Progenitor cell of endocrine pancreas (in vitro differentiated cells): ENCODE data around the gene RMND5B. TPM values are rescaled to one million over a fixed set of nuclear protein-coding genes. Genes with fewer than 3 reads are reported as not detected.
A peak's percentile ranks its signal among the peaks of the same experiment; 100 is the strongest.

Experiments used
- DNase-seq: peaks from one replicate; pipeline ENCODE4 v3.0.0; 2021; ENCODE audit warnings: low spot score; ENCODE audit not compliant: unreplicated experiment
- H3K27ac Mint-ChIP-seq: 2 replicates; pipeline ENCODE4 v1.8.0; 2021; ENCODE audit warnings: mild to moderate bottlenecking, moderate library complexity, mixed read lengths
- H3K27me3 Mint-ChIP-seq: 2 replicates; pipeline ENCODE4 v1.8.0; 2021; ENCODE audit warnings: mixed read lengths
- H3K36me3 Mint-ChIP-seq: 2 replicates; pipeline ENCODE4 v1.8.0; 2022; ENCODE audit warnings: mixed read lengths; ENCODE audit not compliant: insufficient read depth
- H3K4me1 Mint-ChIP-seq: 2 replicates; pipeline ENCODE4 v1.8.0; 2021; ENCODE audit warnings: low read depth, mixed read lengths
- H3K4me3 Mint-ChIP-seq: 2 replicates; pipeline ENCODE4 v1.8.0; 2021; ENCODE audit warnings: low read depth, mild to moderate bottlenecking, moderate library complexity, mixed read lengths
- H3K9me3 Mint-ChIP-seq: 2 replicates; pipeline ENCODE4 v1.8.0; 2021; ENCODE audit warnings: low read depth, mixed read lengths
- CTCF ChIP-seq: fragments of 200-600 bp; sonication (generic); IDR thresholded peaks from one replicate; pipeline ENCODE4 v1.5.0; 2021; ENCODE audit warnings: antibody characterized with exemption, mild to moderate bottlenecking; ENCODE audit not compliant: unreplicated experiment
- total RNA-seq: library from RNA; stranded (reverse); gene quantifications from 2 replicates; pipeline ENCODE4 v1.2.1, GENCODE V29; 2021

RMND5B gene
- total RNA-seq, 1 donor from 2014 or later, result 48.5 TPM

- Mint-ChIP-seq H3K4me1 (peaks cover 4% of the 10 kb centered on the region), H3K9me3 (no peaks in the 10 kb centered on the region), H3K27ac (no peak overlapping the region), H3K4me3 (peak overlapping the region; percentile 41), H3K27me3 (peaks cover 28% of the 10 kb centered on the region), H3K36me3 (no peaks in the 10 kb centered on the region)
- peak; percentile 88 for DNase-seq
- peak; percentile 99 for TF ChIP-seq CTCF
These were observed 33.2 kb downstream of the RMND5B start for GRCh38 chr5:178163772-178164735.

- H3K9me3 Mint-ChIP-seq, result no peaks in the 10 kb centered on the region
- TF ChIP-seq CTCF, result no peak
These were observed 34.8 kb downstream of the RMND5B start for GRCh38 chr5:178165581-178165980.

GRCh38 chr5:178170455-178170854 lies 39.6 kb downstream of the RMND5B start:
- Mint-ChIP-seq H3K4me3 (no peak overlapping the region), H3K27me3 (peaks cover 10% of the 10 kb centered on the region), H3K27ac (no peak overlapping the region), H3K4me1 (no peaks in the 10 kb centered on the region), H3K36me3 (no peaks in the 10 kb centered on the region), H3K9me3 (no peaks in the 10 kb centered on the region)
- no peak for TF ChIP-seq CTCF
- no peak for DNase-seq

More at GRCh38 chr5:178165581-178165980, 34.8 kb downstream of the RMND5B start:
- H3K4me1 Mint-ChIP-seq, result peaks cover 4% of the 10 kb centered on the region
- peaks cover 37% of the 10 kb centered on the region for H3K27me3 Mint-ChIP-seq
- no peak overlapping the region for H3K27ac Mint-ChIP-seq
- no peak overlapping the region for H3K4me3 Mint-ChIP-seq
- no peak for DNase-seq
- no peaks in the 10 kb centered on the region for H3K36me3 Mint-ChIP-seq

GRCh38 chr5:178174456-178174855 lies 43.6 kb downstream of the RMND5B start:
- Mint-ChIP-seq H3K4me1 (no peaks in the 10 kb centered on the region), H3K27ac (no peak overlapping the region), H3K27me3 (peaks cover 6% of the 10 kb centered on the region), H3K4me3 (no peak overlapping the region), H3K36me3 (no peaks in the 10 kb centered on the region), H3K9me3 (no peaks in the 10 kb centered on the region)
- no peak for TF ChIP-seq CTCF
- no peak for DNase-seq

- Mint-ChIP-seq H3K4me3 (no peak overlapping the region), H3K27ac (no peak overlapping the region), H3K36me3 (no peaks in the 10 kb centered on the region), H3K27me3 (peaks cover 3% of the 10 kb centered on the region), H3K9me3 (no peaks in the 10 kb centered on the region), H3K4me1 (no peaks in the 10 kb centered on the region)
- no peak for TF ChIP-seq CTCF
- no peak for DNase-seq
These were observed 46.0 kb downstream of the RMND5B start for GRCh38 chr5:178176791-178177190.
